Mesendoderm (in vitro differentiated cells): ENCODE results near the gene GNAT1. TPM values are rescaled to one million over a fixed set of nuclear protein-coding genes. Genes with fewer than 3 reads are reported as not detected.

Experiments used
- small RNA-seq: library from polyadenylated mRNA; stranded (forward); fragments of <200 nt; extraction: miRNeasy Mini kit (QIAGEN cat#:217004); gene quantifications from one replicate; pipeline ENCODE3, GENCODE V24; 2013; ENCODE audit not compliant: insufficient read depth

The GNAT1 gene

Small RNA genes lying within 50 kb of the gene (small RNA-seq; reads per million reads assigned to genes)
- gene MIR566 (not detected), gene MIR5787 (not detected)
